ENCODE results near the gene FMO1.

The FMO1 gene, protein sequence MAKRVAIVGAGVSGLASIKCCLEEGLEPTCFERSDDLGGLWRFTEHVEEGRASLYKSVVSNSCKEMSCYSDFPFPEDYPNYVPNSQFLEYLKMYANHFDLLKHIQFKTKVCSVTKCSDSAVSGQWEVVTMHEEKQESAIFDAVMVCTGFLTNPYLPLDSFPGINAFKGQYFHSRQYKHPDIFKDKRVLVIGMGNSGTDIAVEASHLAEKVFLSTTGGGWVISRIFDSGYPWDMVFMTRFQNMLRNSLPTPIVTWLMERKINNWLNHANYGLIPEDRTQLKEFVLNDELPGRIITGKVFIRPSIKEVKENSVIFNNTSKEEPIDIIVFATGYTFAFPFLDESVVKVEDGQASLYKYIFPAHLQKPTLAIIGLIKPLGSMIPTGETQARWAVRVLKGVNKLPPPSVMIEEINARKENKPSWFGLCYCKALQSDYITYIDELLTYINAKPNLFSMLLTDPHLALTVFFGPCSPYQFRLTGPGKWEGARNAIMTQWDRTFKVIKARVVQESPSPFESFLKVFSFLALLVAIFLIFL

GRCh38 chr1:171248302-171248701 lies at the start of gene FMO1:
Gene FMO1, plus strand, starts transcription at chr1:171248494. Its CDS starts 9,594 bp downstream, at chr1:171258088.
- DNase-seq (ENCODE audit: low read depth) = no peak
- H3K4me3 ChIP-seq (ENCODE audit: low read depth, low read length) = no peak within 1 kb of the TSS
- no peak for TF ChIP-seq CTCF (conservative IDR thresholded peaks at IDR 0.05; ENCODE audit: low read depth, low read length)

- no peak overlapping the region for H3K4me3 ChIP-seq (ENCODE audit: low read depth, low read length)
- DNase-seq (ENCODE audit: low read depth) = no peak
- TF ChIP-seq CTCF (conservative IDR thresholded peaks at IDR 0.05; ENCODE audit: low read depth, low read length) = no peak
Observed at GRCh38 chr1:171204296-171204695, 44.0 kb upstream of the FMO1 start.

DNA sequence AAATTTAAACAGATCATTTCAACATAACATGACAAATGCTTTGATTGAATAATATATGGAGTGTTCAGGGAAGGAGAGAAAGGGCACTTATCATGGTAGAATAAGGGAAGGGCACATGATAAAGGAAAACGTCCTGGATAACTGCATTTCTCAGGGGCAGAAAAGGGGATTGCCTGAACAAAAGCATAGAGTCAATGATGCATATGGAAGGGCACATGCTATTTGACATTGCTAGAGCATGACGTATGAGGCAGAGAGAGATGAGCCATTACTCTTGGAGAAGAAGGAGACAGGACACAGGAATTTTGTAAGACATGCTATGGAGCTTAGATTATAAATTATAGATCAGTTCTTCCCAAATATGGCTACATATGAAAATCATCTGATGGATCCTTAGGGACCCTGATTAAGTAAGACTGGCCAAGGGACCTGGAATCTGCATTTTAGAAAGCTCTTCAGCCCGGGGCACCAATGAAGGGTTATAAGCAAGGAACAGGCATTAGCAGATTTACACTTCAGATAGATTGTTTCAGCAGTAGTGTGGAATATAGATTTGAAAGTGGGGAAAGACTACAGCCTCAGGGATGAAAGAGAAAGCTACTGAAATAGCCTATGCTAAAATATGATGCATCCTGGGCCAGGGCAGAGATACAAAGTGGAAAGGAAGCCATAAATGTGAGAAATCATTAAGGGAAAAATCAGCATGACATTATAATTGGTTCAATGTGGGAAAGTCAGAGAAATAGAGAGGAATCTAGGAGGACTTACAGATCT lies 41.9 kb upstream of the FMO1 start:
- H3K4me3 ChIP-seq (ENCODE audit: low read depth, low read length) = no peak overlapping the region
- no peak for DNase-seq (ENCODE audit: low read depth)
- no peak for TF ChIP-seq CTCF (conservative IDR thresholded peaks at IDR 0.05; ENCODE audit: low read depth, low read length)

DNA sequence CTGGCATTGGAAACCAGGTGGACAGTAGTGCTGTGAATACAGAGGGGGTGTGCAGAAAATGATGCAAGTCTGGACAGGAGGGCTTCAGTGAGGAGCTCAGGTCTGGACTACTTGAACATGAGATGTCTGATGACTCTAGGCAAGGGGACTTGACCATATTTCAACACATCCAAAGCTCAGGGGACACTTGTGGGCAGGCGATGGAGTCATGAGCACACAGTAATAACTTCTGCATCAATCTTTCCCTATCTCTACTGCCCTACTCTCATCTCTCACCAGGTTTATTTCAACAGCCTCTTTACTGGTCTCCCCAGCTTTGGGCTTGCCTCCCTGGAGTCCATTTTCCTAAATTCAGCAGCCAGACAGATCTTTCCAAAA lies 41.3 kb upstream of the FMO1 start:
- no peak overlapping the region for H3K4me3 ChIP-seq (ENCODE audit: low read depth, low read length)
- TF ChIP-seq CTCF (conservative IDR thresholded peaks at IDR 0.05; ENCODE audit: low read depth, low read length) = no peak
- no peak for DNase-seq (ENCODE audit: low read depth)

DNA sequence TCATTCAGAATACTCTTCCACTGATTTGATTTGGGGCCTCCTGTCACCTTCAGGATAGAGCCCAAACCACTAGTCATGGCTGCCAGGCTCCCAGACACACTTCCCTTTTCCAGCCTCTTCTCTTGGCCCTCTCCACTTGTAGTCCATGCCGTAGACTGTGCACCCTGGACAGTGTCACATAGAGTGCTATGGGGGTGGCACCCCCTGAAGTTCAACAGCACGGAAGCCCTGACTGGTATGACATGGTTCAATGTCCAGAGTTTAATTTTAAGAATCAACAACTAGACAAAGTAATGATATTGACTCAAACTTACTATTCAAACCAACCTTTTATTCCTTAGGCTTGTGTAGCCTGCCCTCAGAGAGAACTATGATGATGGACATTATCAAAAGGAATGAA lies 40.9 kb upstream of the FMO1 start:
- no peak for TF ChIP-seq CTCF (conservative IDR thresholded peaks at IDR 0.05; ENCODE audit: low read depth, low read length)
- H3K4me3 ChIP-seq (ENCODE audit: low read depth, low read length) = no peak overlapping the region
- DNase-seq (ENCODE audit: low read depth) = no peak

- DNase-seq (ENCODE audit: low read depth) = peak; percentile 30
- TF ChIP-seq CTCF (conservative IDR thresholded peaks at IDR 0.05; ENCODE audit: low read depth, low read length) = no peak
- H3K4me3 ChIP-seq (ENCODE audit: low read depth, low read length) = no peak overlapping the region
Observed at GRCh38 chr1:171210355-171210754, 37.9 kb upstream of the FMO1 start.
